OCI-M1 (cell line): ENCODE data around the gene DTHD1.

Source experiments
- DNase-seq: peaks from one replicate; lab custom pipeline; 2025; lab: John Stamatoyannopoulos, UW

Gene DTHD1

DNA sequence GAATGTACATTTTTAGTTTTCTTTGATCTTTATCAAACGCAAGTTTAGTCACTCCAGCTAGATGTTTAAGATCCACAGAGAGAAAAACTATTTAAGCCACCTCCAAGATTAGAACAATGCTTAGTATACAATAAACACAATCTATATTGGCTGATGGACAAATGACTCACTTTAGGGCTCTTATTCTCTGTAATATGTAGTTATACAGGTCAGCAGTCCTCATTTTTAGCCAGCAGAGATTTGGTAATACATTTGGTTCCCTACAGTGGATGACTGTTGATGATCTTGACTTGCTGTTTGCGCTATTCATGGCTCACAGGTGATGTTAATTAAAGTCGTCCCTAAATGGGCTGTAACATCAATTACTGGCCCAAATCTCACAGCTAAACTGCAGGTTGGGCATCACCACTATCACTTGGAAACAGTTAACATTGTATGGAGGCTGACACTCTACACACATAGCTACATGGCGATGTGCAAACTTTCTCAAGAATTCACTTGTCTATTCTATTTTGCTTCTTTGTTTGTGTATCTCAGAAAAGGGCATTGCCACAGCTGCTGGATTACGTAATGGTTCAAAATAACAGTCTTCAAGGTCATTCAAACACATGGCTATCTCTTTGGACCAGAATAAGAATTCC lies 11.8 kb upstream of the DTHD1 start:
- no peak for DNase-seq

DNA sequence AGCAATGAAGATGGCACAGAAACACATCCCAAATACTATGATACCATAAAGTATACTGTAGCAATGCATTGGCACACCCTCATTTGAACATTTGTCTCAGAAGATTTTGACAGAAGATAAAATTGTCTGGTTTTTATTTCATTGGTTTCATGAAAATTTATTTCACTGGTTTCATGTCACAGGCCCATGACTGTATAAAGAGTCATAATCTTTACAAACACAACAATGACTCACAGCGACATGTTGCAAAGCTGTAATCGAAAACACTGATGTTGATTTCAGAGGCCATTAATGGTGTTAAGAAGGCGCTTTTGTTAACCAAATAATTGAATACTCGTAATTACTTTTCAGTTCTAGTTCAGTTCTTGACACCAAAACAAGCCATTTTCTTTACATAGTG lies 8.1 kb upstream of the DTHD1 start:
- DNase-seq, result no peak

DNA sequence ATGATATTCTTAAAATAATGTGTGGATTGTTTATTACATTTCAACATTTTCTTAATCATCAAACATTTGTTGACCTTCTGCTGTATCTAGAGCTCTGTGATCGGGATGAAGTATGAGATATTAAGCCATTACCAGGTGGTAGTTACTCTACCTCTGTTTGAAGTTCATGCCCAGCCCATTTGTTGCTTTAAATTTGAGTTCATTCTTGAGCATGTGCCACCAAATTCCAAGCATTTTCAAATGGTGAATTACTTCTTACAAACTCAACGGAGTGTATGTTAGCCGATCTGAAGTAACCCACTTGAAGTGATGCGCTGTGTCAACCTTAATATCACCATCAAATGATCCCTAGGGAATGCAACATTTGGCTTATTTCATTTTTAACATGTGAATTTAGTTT lies 7.3 kb upstream of the DTHD1 start:
- DNase-seq, result no peak

DNA sequence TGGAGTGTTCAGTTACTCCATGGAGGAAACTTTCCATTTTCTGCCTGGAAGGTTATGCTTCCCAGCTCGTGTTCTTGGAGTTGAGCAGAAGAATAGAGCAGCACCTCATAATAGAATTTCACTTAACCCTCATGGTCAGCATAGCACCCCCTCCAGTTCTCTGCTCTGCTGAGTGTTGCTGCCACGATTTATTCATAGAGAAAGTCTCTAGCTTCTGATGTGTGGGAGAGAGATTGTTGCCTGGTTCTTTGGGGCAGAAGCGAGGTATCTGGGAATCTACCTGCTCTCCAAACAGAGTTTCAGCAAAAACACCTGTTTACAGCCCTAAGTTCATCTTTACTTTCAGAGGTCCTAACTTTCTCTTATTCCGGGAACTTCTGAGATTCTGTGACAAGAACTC lies 3.9 kb upstream of the DTHD1 start:
- DNase-seq, result no peak

DNA sequence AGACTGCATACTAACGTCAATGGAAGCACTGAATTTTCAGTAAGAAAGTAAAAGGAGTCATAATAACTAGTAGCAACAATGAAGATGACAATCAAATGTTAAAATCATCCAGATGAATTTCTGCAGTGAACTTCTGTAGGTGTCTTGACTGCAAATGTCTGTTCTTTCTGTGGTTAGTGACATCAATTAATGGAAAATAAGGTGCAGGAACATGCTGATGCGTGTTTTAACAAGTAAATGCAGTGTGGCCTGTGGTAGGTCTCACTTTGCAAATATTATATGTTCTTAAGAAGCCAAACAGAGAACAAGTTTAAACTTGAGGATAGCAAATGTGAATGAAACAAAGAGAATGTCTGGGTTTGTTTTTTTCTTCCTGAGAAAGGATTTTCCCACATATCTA lies 2.6 kb upstream of the DTHD1 start:
- no peak for DNase-seq

DNA sequence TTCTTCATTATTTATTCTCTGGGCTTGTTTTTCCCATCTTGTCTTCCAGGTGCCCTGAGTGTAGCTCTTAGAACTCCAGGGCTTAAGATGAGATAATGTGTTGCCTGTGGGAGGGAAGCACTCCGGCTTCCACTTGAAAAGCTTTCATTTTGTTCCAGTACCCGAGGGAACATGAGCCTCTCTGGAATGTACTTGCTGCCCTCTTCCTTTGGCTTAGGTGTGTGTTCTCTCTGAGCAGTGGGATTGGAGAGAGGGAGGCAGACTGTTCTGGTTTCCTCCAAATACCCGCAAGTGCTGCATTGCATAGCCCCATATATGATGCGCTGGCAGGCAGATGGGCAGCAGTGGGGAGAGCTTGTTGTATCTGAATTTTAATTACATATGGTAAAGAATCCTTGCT lies 861 bp upstream of the DTHD1 start:
- peak; percentile 47 for DNase-seq

DNA sequence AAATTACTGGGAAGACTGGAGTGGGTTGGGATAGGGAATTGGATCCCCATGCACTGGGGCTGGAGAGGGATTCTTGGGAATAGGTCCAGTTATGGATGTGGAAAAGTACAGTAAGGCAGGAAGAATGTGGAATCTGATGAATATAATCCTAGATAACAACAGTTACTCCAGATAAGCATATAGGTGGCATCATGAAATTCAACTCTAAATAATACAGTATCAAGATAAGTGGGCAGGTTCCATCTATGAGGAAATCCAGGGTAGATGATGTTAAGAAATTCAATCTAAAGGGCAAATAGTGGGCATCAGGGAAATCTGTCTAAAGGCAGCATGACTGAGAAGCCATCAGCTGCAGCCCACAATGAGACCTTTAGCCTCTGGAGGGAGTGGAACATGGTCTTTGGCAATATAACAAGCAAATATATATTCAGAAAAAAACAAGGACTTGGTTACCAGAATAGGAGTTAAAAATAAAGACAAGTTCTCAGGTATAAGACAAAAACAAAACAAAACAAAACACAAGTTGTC lies 1.2 kb downstream of the DTHD1 start:
- no peak for DNase-seq

DNA sequence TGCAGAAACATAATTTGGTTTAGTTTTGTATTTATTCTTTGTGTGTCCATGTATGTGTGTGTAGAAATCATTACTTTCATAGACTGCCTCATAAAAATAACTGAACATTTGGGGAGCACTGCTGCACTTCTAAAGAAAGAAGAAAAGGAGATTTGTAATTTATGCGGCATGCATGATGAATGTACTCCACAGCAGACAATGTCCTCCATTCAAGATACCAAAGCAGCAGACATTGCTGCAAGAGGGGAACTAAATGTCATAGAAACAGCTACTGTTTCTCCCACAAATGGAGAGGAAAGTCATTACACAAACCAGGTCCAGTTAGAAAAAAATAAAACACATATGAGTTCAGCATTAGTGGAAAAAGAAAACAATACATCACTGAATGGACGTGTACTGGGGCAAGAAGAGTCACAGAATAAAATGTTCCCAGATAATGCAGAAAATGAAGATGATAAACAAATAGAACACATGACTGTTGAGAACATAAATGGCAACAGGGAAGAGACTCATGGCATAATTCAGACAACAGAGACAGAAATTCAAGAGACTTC lies 2.6 kb downstream of the DTHD1 start:
- no peak for DNase-seq

DNA sequence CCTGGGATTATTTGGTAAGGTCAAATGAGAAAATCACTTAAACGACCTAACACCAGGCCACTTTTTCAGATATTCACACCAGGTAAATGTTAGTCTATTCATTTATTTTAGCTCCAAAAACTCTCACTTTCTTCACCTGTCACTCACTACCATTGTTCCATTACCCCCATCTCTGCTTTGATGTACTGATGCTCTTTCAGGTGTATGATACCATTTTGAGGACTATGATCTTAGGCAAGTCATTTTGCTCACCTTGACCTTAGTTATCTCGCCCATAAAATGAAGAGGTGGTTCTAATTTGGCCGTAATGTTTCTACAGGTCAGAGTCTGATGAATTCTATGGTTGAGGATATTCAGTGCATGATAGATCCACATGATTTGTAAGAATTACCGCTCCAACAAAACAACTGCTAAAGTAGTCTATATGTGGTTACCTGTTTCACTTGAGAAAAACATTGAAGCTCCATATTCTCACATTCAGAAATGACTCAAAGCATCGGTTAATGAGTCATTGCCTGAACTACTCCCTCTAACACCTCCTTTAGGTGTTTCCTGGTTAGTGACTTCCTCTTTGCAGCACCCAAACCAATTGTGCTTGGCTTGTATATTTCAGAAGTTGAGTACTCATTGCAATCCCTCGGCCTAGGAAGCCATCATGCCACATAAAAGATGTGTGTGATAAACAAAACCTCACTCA lies 4.5 kb downstream of the DTHD1 start:
- DNase-seq, result peak; percentile 50

DNA sequence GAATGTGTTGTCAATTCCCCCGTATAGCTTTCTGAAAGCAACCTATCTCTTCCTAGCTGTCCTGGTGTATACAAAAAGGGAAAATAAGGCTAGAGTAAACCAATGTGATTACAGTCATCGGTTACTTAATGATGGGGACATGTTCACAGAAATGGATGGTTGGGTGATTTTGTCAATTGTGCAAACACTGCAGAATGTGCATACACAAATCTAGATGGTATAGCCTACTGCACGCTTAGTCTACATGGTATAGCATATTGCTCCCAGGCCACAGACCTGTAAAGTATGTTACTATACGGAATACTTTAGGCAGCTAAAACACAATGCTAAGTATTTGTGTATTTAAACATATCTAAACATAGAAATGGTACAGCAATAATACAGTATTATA lies 5.1 kb downstream of the DTHD1 start:
- DNase-seq, result no peak

DNA sequence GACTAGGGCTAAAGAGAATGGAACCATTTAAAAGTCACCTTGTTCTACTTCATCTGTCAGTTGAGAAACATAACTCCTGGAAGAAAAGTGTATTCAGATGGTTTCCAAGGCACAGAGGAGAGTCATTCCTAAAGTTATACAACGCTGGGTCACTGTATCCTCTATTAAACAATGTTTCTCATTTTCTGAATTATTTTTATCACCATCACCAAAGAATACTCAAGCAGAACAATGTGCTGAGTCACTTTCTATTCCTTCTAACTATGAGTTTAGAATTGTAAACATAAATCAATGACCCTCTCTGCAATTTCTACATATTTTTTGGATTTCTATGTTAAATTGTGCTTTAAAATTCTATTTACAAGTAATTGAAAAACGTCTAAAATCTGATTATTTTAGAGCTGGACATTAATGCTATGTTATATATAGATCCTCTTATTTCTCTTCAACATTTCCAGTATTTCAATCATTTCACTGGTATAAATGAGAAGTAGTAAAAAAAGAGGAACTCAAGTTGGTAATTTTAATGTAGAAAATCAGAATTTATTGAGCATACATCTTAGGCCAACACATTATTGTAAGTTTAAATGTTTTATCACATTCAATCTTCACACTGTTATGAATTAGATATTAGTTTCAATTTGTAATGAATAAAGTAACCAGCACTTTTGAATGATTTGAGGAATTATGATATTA lies 7.5 kb downstream of the DTHD1 start:
- DNase-seq, result peak; percentile 28

DNA sequence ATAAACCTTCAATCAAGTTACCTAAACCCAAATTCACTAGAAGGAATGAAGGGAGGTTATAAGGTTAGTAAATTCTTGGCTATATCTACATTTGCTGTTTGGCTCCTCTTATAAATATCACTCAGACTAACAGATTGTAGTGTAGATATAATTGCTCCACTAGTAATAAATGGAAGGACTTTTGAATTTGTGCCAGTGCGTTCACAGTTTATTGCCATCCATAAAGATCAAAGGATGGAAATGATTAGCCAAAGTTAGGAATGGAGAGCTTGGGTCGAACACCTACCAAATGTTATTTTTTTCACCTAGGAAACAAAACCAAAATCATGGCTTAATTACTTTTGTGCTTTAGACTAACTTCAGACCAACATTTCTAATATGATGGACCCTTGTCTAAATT lies 9.2 kb downstream of the DTHD1 start:
- DNase-seq, result no peak

DNA sequence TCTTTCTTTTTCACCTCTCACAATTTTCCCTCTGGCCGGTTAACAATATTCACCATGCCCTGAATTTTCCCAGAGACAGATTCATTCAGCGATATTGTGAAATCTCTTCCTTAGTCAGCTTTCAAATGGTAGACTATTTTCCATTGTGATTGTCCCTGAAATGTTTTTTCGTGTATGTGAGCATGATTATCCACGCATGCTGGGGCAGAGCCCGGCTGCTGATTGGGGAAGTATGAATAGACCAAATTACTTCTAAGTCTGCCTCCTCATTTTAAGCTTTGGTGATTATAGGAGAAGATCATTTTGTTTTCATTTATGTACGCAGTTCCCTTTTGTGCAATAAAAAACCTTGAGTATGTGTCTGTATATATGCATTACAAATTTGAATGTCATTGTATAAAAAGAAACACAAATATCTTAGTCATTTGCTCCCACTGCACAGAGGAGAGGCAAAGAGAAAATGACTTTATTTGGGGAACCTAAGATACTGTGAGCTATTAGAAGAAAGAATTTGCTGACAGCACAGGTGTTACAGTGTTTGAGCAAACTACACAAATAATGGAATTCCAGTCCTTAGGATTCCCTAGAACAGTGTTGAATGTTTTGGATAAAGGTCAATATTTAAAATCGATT lies 11.3 kb downstream of the DTHD1 start:
- DNase-seq, result peak; percentile 24

DNA sequence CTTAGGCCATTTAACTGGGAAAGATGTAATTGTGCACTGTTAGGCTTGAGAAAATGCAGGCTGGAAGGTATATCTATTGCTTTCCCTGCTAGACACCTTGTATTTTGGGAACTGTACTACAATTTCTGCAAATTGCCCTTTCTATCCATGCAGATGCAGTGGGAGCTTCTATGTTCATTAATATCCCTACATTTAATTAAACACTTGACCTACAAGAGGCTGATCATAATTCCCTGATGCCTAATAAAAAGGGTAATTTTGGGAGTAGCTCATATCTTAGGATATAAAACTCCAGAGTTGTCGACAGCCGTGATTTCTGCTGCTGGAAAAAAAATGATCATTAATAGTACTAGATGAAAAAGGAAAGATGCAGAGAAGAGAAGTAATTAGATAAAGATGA lies 19.7 kb downstream of the DTHD1 start:
- no peak for DNase-seq

DNA sequence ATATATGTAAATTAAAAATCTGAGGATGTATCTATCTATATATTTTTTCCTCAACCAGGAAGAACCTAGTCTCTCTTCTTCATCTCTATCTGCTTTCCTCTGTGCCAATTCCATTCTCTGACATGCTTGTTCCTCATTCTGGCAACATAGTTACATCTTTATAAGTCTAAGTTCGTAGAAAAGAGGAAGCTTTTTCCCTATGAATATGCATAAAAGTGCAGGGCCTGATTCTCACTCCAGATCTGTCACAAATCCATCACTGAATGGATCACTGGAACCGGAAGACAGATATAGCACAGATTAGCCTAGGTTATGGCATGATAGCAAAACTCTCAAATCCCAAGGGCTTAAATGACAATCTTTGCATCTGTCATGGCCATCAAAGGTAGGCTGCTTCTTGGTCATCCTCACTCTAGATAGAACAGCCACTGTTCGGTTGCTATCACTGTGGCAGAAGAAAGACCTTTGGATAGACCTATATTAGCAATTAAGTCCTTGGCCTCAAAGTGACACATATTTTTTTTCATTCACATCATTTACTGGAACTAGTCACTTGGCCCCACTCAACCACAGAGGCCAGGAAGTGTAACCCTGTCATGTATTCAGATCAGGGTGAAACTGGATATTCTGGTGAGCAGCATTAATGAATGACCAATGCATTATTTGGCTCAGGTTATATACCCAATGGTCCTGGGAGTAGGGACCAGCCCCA lies 22.2 kb downstream of the DTHD1 start:
- DNase-seq, result peak; percentile 80

DNA sequence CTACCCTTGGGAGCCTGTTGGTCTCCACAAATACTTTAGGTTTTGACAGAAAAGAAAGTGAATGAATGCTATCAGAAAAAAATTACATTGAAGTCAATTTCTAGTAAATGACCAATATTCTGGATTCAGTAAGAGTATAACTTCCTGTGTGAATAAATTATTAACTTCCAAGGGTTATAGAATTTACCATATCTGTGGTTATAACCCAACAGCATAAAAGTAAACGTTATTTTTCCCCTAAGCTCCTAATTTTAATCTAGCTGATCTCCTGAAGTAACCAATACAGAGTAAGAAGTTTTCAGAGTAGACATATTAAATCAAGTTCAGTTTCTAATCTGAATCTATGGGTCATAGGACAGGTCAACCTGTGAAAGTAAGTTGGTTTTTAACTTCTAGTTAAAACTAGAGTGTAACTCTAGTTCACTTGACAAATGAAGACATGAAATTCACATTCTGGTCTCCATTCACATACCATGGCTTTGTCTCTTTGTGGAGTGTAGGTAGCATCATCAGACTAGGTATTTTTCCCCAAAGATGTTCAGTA lies 22.8 kb downstream of the DTHD1 start:
- DNase-seq, result no peak

DNA sequence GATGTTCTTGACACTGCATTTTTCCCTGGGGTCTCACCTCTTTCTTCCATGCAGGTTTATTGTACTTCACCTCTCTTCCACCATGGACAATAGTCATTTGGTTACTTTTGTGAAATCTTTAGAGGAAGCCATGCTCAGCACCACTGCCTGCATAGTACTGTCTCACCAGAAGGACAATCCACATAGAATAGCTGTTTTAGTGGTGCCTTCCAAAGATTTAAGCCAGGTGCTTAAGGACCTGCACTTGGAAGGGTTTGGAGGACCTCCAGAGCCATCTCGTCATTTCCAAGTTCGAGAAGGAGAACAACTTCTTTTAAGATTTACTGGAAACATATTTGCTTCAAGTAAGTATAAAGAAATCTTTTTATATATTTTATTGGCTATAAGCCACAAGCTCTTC lies 26.7 kb downstream of the DTHD1 start:
- no peak for DNase-seq

DNA sequence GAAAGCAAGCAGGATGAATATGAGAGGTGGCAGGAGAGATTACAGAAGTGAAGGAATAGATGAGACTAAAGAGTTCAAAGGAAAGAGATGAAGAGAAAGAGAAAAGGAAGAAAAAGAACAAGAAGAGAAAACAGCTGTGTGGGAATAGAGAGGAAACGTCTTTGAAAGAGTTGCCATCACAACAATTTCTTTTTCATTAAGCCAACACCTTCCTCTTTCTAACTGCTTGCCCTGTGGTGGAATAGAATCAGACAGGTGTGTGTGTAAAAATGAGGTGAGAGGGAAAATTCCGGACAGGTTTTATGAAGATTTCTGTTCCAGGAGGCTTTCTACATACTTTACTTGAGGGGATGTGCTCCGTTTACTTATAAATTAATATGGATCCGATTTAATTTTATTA lies 28.8 kb downstream of the DTHD1 start:
- no peak for DNase-seq

DNA sequence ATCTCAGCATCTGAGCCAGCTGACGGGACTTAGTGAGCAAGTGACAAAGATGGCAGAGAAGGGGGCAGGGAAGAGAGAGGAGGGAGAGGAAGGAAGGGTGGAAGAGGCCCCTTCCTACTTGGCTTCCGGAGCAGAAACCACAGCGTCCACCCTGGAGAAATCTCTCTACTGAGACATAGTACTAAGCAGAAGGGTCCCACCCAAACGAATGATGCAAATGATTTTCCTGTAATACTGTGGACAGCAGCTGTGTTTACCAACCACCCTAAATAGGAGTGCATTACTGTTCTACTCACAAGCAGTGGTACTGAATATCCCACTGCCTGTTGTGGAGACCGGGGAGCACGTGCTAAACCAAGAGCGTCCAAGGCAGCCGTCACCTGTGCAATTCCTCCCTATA lies 29.4 kb downstream of the DTHD1 start:
- no peak for DNase-seq

DNA sequence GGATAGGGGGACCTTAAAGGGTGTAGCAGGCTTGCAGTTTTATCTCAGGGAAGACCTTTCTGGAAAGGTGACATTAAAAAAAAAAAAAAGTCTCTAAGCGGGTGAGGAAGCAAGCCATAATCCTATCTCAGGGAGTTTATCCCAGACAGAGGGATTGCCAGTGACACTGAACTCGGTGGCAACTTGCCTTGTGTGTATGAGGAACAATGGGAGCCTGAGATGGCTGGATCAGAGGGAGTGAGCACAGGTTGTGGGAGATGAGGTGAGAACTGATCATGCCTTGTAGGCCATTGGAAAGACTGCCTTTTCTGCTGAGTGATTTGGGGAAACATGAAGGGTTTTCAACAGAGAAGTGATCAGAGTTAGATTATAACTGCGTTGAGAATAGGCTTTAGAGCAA lies 31.1 kb downstream of the DTHD1 start:
- DNase-seq, result no peak

DNA sequence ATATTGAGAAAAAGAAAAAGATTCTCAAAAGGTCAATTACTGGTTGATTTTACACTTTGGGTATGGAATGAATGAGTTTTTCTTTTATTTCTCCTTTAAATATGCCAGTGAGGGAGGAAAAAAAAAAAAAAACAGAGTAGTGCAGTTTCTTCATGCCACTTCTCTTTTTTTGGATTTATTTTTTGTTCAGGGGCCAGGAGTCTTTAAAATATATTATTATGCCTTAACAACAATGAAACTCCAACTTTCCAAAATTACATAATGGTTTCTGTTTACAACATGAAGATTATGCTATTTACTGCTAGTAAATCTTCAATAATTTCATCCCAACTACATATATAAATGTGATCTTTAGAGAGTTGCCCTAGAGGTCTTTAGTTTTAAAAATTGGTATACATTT lies 31.9 kb downstream of the DTHD1 start:
- DNase-seq, result no peak

DNA sequence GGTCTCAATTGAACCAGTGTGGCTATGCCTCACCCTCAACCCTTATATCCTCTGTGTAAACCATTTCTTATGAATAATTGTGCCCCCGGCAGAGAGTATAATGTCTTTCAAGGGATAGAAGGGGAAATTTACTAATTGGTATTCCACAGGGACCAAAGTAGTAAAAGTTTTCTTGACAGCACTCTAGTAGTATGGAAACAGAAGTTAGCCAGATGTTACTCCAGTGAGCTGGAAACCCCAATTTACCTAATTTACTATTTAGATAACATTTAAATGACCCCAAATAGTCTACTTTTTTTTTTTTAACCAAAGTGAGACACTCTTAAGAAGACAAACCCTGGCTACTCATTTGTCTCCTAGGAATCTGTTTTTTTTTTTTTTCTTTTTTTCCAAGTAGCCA lies 32.3 kb downstream of the DTHD1 start:
- no peak for DNase-seq
